Neuronal stem cell (in vitro differentiated cells): ENCODE measurements around the gene SYT6.

Experiments used
- DNase-seq: peaks from one replicate; pipeline ENCODE4 v3.0.0-alpha.2; 2013; ENCODE audit warnings: low spot score
- H2AFZ ChIP-seq: one replicate; pipeline ENCODE4 v1.6.1; 2013; ENCODE audit warnings: mild to moderate bottlenecking, low read length, inconsistent platforms
- H2AK5ac ChIP-seq: 2 replicates; pipeline ENCODE4 v1.6.1; 2013; ENCODE audit warnings: low read depth, mild to moderate bottlenecking, inconsistent platforms, low read length, moderate library complexity, mixed read lengths
- H2BK120ac ChIP-seq: 2 replicates; pipeline ENCODE4 v1.6.1; 2013; ENCODE audit warnings: low read depth, mild to moderate bottlenecking, inconsistent platforms, low read length, moderate library complexity, mixed read lengths
- H2BK12ac ChIP-seq: one replicate; pipeline ENCODE4 v1.6.1; 2013; ENCODE audit warnings: low read length, inconsistent platforms
- H2BK15ac ChIP-seq: 2 replicates; pipeline ENCODE4 v1.6.1; 2013; ENCODE audit warnings: mild to moderate bottlenecking, low read length, inconsistent platforms, mixed read lengths
- H2BK5ac ChIP-seq: one replicate; pipeline ENCODE4 v1.6.1; 2013; ENCODE audit warnings: inconsistent platforms, mild to moderate bottlenecking, low read length, moderate library complexity
- H3K14ac ChIP-seq: one replicate; pipeline ENCODE4 v1.6.1; 2013; ENCODE audit warnings: low read length, inconsistent platforms
- H3K18ac ChIP-seq: 2 replicates; pipeline ENCODE4 v1.6.1; 2013; ENCODE audit warnings: low read length, inconsistent platforms
- H3K23ac ChIP-seq: 2 replicates; pipeline ENCODE4 v1.6.1; 2013; ENCODE audit warnings: low read depth, mild to moderate bottlenecking, mixed read lengths, low read length, inconsistent platforms; ENCODE audit not compliant: poor library complexity
- H3K27ac ChIP-seq: replicated peaks from 3 replicates; pipeline ENCODE4 v1.5.1; 2013; ENCODE audit warnings: low read length, inconsistent platforms
- H3K27me3 ChIP-seq, 3 experiments: 2 replicates each; pipeline ENCODE4 v1.6.1; 2013; ENCODE audit warnings: low read length in 3 of 3, mild to moderate bottlenecking in 2 of 3, inconsistent platforms in 1 of 3, low read depth in 1 of 3, mixed read lengths in 1 of 3, moderate library complexity in 1 of 3; ENCODE audit not compliant: control insufficient read depth in 3 of 3, insufficient read depth in 3 of 3
- H3K36me3 ChIP-seq, 2 donors: replicated peaks in 1 of 2; 2 replicates each; pipeline ENCODE4 v1.6.1; 2013; ENCODE audit warnings: low read length in 2 of 2; ENCODE audit not compliant: control insufficient read depth in 2 of 2, insufficient read depth in 2 of 2
- H3K4ac ChIP-seq: 2 replicates; pipeline ENCODE4 v1.6.1; 2013; ENCODE audit warnings: inconsistent platforms, mild to moderate bottlenecking, low read length, moderate library complexity
- H3K4me1 ChIP-seq, 2 donors: 1 replicate in 1 of 2; 2 replicates in 1 of 2; pipeline ENCODE4 v1.6.1; 2013; ENCODE audit warnings: low read length in 2 of 2, low read depth in 1 of 2; ENCODE audit not compliant: control insufficient read depth in 2 of 2, insufficient read depth in 1 of 2
- H3K4me2 ChIP-seq: one replicate; pipeline ENCODE4 v1.6.1; 2013; ENCODE audit warnings: mild to moderate bottlenecking, low read length, inconsistent platforms; ENCODE audit not compliant: insufficient read depth, poor library complexity, severe bottlenecking
- H3K4me3 ChIP-seq, 2 donors: 2 replicates each; pipeline ENCODE4 v1.5.1; 2013; ENCODE audit warnings: low read length in 2 of 2, mild to moderate bottlenecking in 2 of 2, inconsistent platforms in 1 of 2, moderate library complexity in 1 of 2
- H3K79me1 ChIP-seq: one replicate; pipeline ENCODE4 v1.6.1; 2013; ENCODE audit warnings: low read depth, mild to moderate bottlenecking, inconsistent platforms, low read length, moderate library complexity
- H3K9ac ChIP-seq: one replicate; pipeline ENCODE4 v1.6.1; 2013; ENCODE audit warnings: mild to moderate bottlenecking, low read depth, low read length, inconsistent platforms; ENCODE audit not compliant: poor library complexity
- H3K9me3 ChIP-seq, 2 donors: replicated peaks in 1 of 2; 2 replicates each; pipeline versions ENCODE3 to v1.6.1; 2013; ENCODE audit warnings: low read length in 2 of 2, mild to moderate bottlenecking in 2 of 2, inconsistent platforms in 1 of 2, low read depth in 1 of 2, mixed read lengths in 1 of 2, moderate library complexity in 1 of 2; ENCODE audit not compliant: control insufficient read depth in 2 of 2, insufficient read depth in 1 of 2
- H4K8ac ChIP-seq: one replicate; pipeline ENCODE4 v1.6.1; 2013; ENCODE audit warnings: low read depth, mild to moderate bottlenecking, inconsistent platforms, low read length, moderate library complexity
- H4K91ac ChIP-seq: one replicate; pipeline ENCODE4 v1.6.1; 2013; ENCODE audit warnings: low read length, low read depth, mild to moderate bottlenecking, inconsistent platforms; ENCODE audit not compliant: poor library complexity
- WGBS, 2 donors: extraction: QIAGEN DNeasy Blood & Tissue Kit; methylation state at CpG; one replicate each; pipeline ENCODE4 v1.1.7; 2013; ENCODE audit warnings: missing lambda C conversion rate in 2 of 2, mixed read lengths in 1 of 2; ENCODE audit not compliant: insufficient read length in 2 of 2, insufficient replicate concordance in 1 of 2; ENCODE audit errors: extremely low coverage in 2 of 2; 5-methylcytosine and 5-hydroxymethylcytosine counted together

SYT6 gene

GRCh38 chr1:114094675-114095074, 59.0 kb downstream of the SYT6 start:
- WGBS, 2 donors: no CpG with 5 or more reads among the region's 9 CpGs
- Histone ChIP-seq H3K4me1 (peaks cover 0 to 4% of the 10 kb centered on the region in 2 donors), H3K4me2 (no peak overlapping the region), H3K4ac (no peak overlapping the region), H3K9me3 (no peaks in the 10 kb centered on the region), H3K27me3 (no peaks in the 10 kb centered on the region), H4K91ac (no peak overlapping the region), H4K8ac (no peak overlapping the region), H2AFZ (no peak overlapping the region), H3K36me3 (peaks cover 0 to 17% of the 10 kb centered on the region in 2 donors), H3K9ac (no peak overlapping the region), H2BK12ac (no peak overlapping the region), H3K23ac (no peak overlapping the region), H2BK15ac (no peak overlapping the region), H3K79me1 (no peaks in the 10 kb centered on the region), H3K14ac (no peak overlapping the region), H2AK5ac (no peak overlapping the region), H2BK5ac (no peak overlapping the region), H3K4me3 (no peak overlapping the region), H2BK120ac (no peak overlapping the region), H3K18ac (no peak overlapping the region), H3K27ac (no peak overlapping the region)
- DNase-seq: no peak

DNA sequence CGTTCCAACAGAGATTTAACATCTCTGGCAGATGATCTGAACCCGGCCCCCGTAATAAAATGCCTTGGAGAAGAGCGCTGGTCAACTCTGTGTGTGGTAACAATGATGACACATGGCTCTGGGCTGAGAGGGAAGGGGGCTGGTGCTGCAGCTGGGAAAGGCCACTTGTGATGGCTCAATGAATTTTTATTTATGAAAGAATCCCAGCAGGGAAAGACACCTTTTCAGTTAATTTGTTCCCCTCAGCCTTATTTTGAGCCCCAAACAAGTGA, 59.4 kb downstream of the SYT6 start:
- Histone ChIP-seq H3K36me3 (peaks cover 0 to 17% of the 10 kb centered on the region in 2 donors), H3K23ac (no peak overlapping the region), H3K79me1 (no peaks in the 10 kb centered on the region), H3K4ac (no peak overlapping the region), H3K14ac (no peak overlapping the region), H3K9me3 (no peaks in the 10 kb centered on the region), H3K4me3 (no peak overlapping the region), H3K9ac (no peak overlapping the region), H2BK5ac (no peak overlapping the region), H2BK120ac (no peak overlapping the region), H2AFZ (no peak overlapping the region), H4K91ac (no peak overlapping the region), H2BK15ac (no peak overlapping the region), H3K27ac (no peak overlapping the region), H3K4me2 (no peak overlapping the region), H3K18ac (no peak overlapping the region), H4K8ac (no peak overlapping the region), H2BK12ac (no peak overlapping the region), H3K4me1 (peaks cover 0 to 4% of the 10 kb centered on the region in 2 donors), H2AK5ac (no peak overlapping the region), H3K27me3 (no peaks in the 10 kb centered on the region)
- WGBS, 2 donors: no CpG with 5 or more reads among the region's 4 CpGs
- no peak for DNase-seq

DNA sequence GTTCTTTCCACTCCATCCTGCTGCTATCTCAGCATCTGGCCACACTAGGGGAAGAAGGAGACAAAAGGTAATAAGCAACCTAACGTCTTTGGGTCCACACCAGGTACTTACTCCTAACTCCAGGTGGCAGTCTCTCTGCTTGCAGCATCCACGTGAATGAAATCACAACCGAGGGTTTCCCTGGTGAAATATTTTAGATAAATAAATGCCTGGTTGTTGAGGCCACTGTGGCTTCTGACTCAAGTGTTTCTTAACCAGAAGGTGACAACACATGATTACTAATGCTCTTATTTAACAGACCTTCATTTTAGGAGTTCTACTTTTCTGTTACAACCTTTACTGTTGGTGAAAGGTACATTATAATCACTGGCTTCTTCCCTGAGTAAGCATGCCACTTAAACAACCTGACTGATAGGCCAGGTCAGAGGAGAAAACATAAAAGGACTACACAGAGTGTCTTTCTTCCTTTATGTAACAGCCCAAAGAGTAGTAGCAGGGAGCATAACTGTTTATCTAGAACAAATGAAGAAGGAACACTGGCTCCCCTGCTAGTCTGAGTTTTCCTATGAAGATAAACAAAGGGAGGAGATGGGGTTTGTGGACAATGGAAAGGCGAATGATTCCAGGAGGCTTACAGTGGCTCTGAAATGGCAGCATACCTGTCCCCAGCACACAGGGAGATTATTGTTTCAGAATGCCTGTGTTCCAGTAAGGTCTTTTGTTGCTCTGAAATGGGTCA, 59.9 kb downstream of the SYT6 start:
- Histone ChIP-seq H3K9ac (no peak overlapping the region), H2AFZ (no peak overlapping the region), H2BK120ac (no peak overlapping the region), H3K4me3 (no peak overlapping the region), H3K23ac (no peak overlapping the region), H3K27ac (no peak overlapping the region), H2BK5ac (no peak overlapping the region), H3K79me1 (no peaks in the 10 kb centered on the region), H3K36me3 (peaks cover 0 to 14% of the 10 kb centered on the region in 2 donors), H3K4me1 (peaks cover 0 to 4% of the 10 kb centered on the region in 2 donors), H3K27me3 (no peaks in the 10 kb centered on the region), H3K9me3 (no peaks in the 10 kb centered on the region), H3K4me2 (no peak overlapping the region), H2BK12ac (no peak overlapping the region), H2BK15ac (no peak overlapping the region), H3K18ac (no peak overlapping the region), H3K4ac (no peak overlapping the region), H4K91ac (no peak overlapping the region), H3K14ac (no peak overlapping the region), H2AK5ac (no peak overlapping the region), H4K8ac (no peak overlapping the region)
- DNase-seq: no peak
- no CpG with 5 or more reads among the region's 4 CpGs for WGBS, 2 donors

GRCh38 chr1:114092186-114093062, 61.2 kb downstream of the SYT6 start:
- Histone ChIP-seq H3K23ac (no peak overlapping the region), H4K91ac (no peak overlapping the region), H3K4me1 (peaks cover 0 to 4% of the 10 kb centered on the region in 2 donors), H3K27ac (no peak overlapping the region), H3K9me3 (no peaks in the 10 kb centered on the region), H3K4ac (no peak overlapping the region), H3K4me2 (no peak overlapping the region), H2AK5ac (no peak overlapping the region), H2BK12ac (no peak overlapping the region), H3K36me3 (peaks cover 0 to 6% of the 10 kb centered on the region in 2 donors), H4K8ac (no peak overlapping the region), H3K79me1 (no peaks in the 10 kb centered on the region), H2BK15ac (no peak overlapping the region), H2BK5ac (no peak overlapping the region), H3K14ac (no peak overlapping the region), H3K27me3 (no peaks in the 10 kb centered on the region), H3K9ac (no peak overlapping the region), H2AFZ (no peak overlapping the region), H3K18ac (no peak overlapping the region), H2BK120ac (no peak overlapping the region), H3K4me3 (no peak overlapping the region)
- no CpG with 5 or more reads among the region's 3 CpGs for WGBS, 2 donors
- no peak for DNase-seq
